ENCODE results near the gene SEZ6. TPM values are rescaled to one million over a fixed set of nuclear protein-coding genes. Genes with fewer than 3 reads are reported as not detected.
A peak's percentile ranks its signal among the peaks of the same experiment; 100 is the strongest.

SEZ6 gene
- total RNA-seq, 1 experiment from 2014 or later = not detected

- H3K79me2 ChIP-seq (ENCODE audit: low read depth) = peaks cover 14% of the 10 kb centered on the region
- no peaks in the 10 kb centered on the region for H3K36me3 ChIP-seq (ENCODE audit: low read depth)
- CTCF ChIA-PET = interaction anchor here (0.6 kb wide), 1 partner anchor 11 kb away, joined by 4 read pairs; no protein-coding TSS in a partner anchor
- TF ChIP-seq CTCF (conservative IDR thresholded peaks at IDR 0.05) = no peak
- no peak for TF ChIP-seq EZH2 (IDR thresholded peaks at IDR 0.05; ENCODE audit: low read depth)
- H3K4me1 ChIP-seq (replicated peaks; ENCODE audit: insufficient read depth) = peaks cover 5% of the 10 kb centered on the region; the same call in 1 of the 2 replicates
- H3K4me3 ChIP-seq = no peak overlapping the region
- H3K27me3 ChIP-seq (ENCODE audit: insufficient read depth, low read depth) = no peaks in the 10 kb centered on the region
- no peaks in the 10 kb centered on the region for H3K9me3 ChIP-seq (ENCODE audit: insufficient read depth, low read depth)
- no TSS peak for BruUV-seq (replicated peaks)
- H3F3A ChIP-seq (ENCODE audit: insufficient read depth, low read depth) = peaks cover 11% of the 10 kb centered on the region
- H4K20me1 ChIP-seq (ENCODE audit: insufficient read depth) = no peaks in the 10 kb centered on the region
- no peak for DNase-seq
- no peak overlapping the region for H3K4me2 ChIP-seq
- intact Hi-C loops (cut with micrococcal nuclease; ENCODE audit: unreplicated experiment) = loop anchor here (5.0 kb wide), 3 partner anchors 152 to 612 kb away; partner anchors contain the start of genes ABHD15 and TP53I13
- POLR2A ChIA-PET (ENCODE audit: unreplicated experiment) = no interaction called here
- H3K27ac ChIP-seq = no peak overlapping the region
- H3K9me2 ChIP-seq (ENCODE audit: insufficient read depth) = no peaks in the 10 kb centered on the region
- no peak overlapping the region for H2AFZ ChIP-seq
Observed at GRCh38 chr17:28954886-28955285, 50.9 kb downstream of the SEZ6 start.

GRCh38 chr17:28953444-28954118, 52.3 kb downstream of the SEZ6 start:
- Histone ChIP-seq H3K79me2 (ENCODE audit: low read depth) (peaks cover 27% of the 10 kb centered on the region), H3K36me3 (ENCODE audit: low read depth) (peaks cover 1% of the 10 kb centered on the region; the same call in 1 of the 2 replicates), H3K27ac (no peak overlapping the region), H3K4me2 (peak overlapping the region; percentile 90), H3K9me3 (ENCODE audit: insufficient read depth, low read depth) (no peaks in the 10 kb centered on the region), H3K4me3 (no peak overlapping the region), H3K9me2 (ENCODE audit: insufficient read depth) (no peaks in the 10 kb centered on the region), H3K27me3 (ENCODE audit: insufficient read depth, low read depth) (no peaks in the 10 kb centered on the region), H3F3A (ENCODE audit: insufficient read depth, low read depth) (peaks cover 16% of the 10 kb centered on the region), H4K20me1 (ENCODE audit: insufficient read depth) (0 out of 2 replicates have a peak, but pooled peaks cover 2% of the 10 kb centered on the region), H2AFZ (no peak overlapping the region), H3K4me1 (replicated peaks; ENCODE audit: insufficient read depth) (peaks cover 7% of the 10 kb centered on the region)
- DNase-seq = peak in 1 of 2 experiments; percentile 19
- POLR2A ChIA-PET (ENCODE audit: unreplicated experiment) = interaction anchor here (0.7 kb wide), 1 partner anchor 123 kb away, joined by 5 read pairs; no protein-coding TSS in a partner anchor
- intact Hi-C loops (cut with micrococcal nuclease; ENCODE audit: unreplicated experiment) = loop anchor here (5.0 kb wide), 3 partner anchors 154 to 614 kb away; partner anchors contain the start of genes ABHD15 and TP53I13
- BruUV-seq (replicated peaks) = no TSS peak
- CTCF ChIA-PET = interaction anchor here (0.6 to 1.3 kb wide), 4 partner anchors 226 to 470 kb away, joined by 3 to 12 read pairs (median 4); no protein-coding TSS in a partner anchor
- TF ChIP-seq EZH2 (IDR thresholded peaks at IDR 0.05; ENCODE audit: low read depth) (no peak), CTCF (conservative IDR thresholded peaks at IDR 0.05) (peak; percentile 86)

GRCh38 chr17:28951991-28952975, 53.5 kb downstream of the SEZ6 start:
- intact Hi-C loops (cut with micrococcal nuclease; ENCODE audit: unreplicated experiment) = loop anchor here (2.0 to 5.0 kb wide), 4 partner anchors 155 to 615 kb away; partner anchors contain the start of genes ABHD15, RPL23A and TP53I13
- peak overlapping the region; percentile 94 for H3K27ac ChIP-seq

More at GRCh38 chr17:28951991-28952975, 53.5 kb downstream of the SEZ6 start:
- ChIA-PET POLR2A (ENCODE audit: unreplicated experiment) (interaction anchor here (0.5 to 1.4 kb wide), 11 partner anchors 80 to 1153 kb away, joined by 3 to 35 read pairs (median 6); partner anchors contain the start of genes NEK8, RPL23A, SDF2 and SUPT6H), CTCF (interaction anchor here (0.8 to 1.3 kb wide), 5 partner anchors 13 to 233 kb away, joined by 3 to 15 read pairs (median 4); partner anchors contain the start of genes RPL23A and TLCD1)
- Histone ChIP-seq H3K9me2 (ENCODE audit: insufficient read depth) (no peaks in the 10 kb centered on the region), H3K79me2 (ENCODE audit: low read depth) (peaks cover 40% of the 10 kb centered on the region), H4K20me1 (ENCODE audit: insufficient read depth) (peaks cover 15% of the 10 kb centered on the region; the same call in 1 of the 2 replicates), H3K27me3 (ENCODE audit: insufficient read depth, low read depth) (no peaks in the 10 kb centered on the region), H2AFZ (peak overlapping the region; percentile 83), H3K9me3 (ENCODE audit: insufficient read depth, low read depth) (no peaks in the 10 kb centered on the region), H3K36me3 (ENCODE audit: low read depth) (peaks cover 13% of the 10 kb centered on the region), H3F3A (ENCODE audit: insufficient read depth, low read depth) (peaks cover 27% of the 10 kb centered on the region), H3K4me3 (peak overlapping the region; percentile 92), H3K4me1 (replicated peaks; ENCODE audit: insufficient read depth) (peaks cover 20% of the 10 kb centered on the region), H3K4me2 (peak overlapping the region; percentile 90)
- BruUV-seq (replicated peaks) = TSS peak; percentile 92
- peak; percentile 94 to 97 for DNase-seq
- TF ChIP-seq EZH2 (IDR thresholded peaks at IDR 0.05; ENCODE audit: low read depth) = no peak
- no peak for TF ChIP-seq CTCF (conservative IDR thresholded peaks at IDR 0.05)

All from PC-9 (cell line).